Neural progenitor cell (in vitro differentiated cells): ENCODE results near the gene PTX3. TPM values are rescaled to one million over a fixed set of nuclear protein-coding genes. Genes with fewer than 3 reads are reported as not detected.
A peak's percentile ranks its signal among the peaks of the same experiment; 100 is the strongest.

Source experiments
- DNase-seq: peaks from one replicate; pipeline ENCODE4 v3.0.0-alpha.2; 2016; ENCODE audit warnings: low spot score
- H2AFZ ChIP-seq: fragments of 200-600 bp; sonication (generic); replicated peaks from 2 replicates; pipeline ENCODE4 v1.6.1; 2016; ENCODE audit warnings: antibody characterized with exemption
- H3F3A ChIP-seq: fragments of 200-600 bp; sonication (generic); 2 replicates; pipeline ENCODE4 v1.6.1; 2016; ENCODE audit warnings: antibody characterized with exemption, low read depth
- H3K27ac ChIP-seq: fragments of 200-600 bp; sonication (generic); 2 replicates; pipeline ENCODE4 v1.5.1; 2016; ENCODE audit warnings: mild to moderate bottlenecking
- H3K27me3 ChIP-seq: fragments of 200-600 bp; sonication (generic); 2 replicates; pipeline ENCODE4 v1.6.1; 2016; ENCODE audit warnings: mild to moderate bottlenecking, moderate library complexity
- H3K36me3 ChIP-seq: fragments of 200-600 bp; sonication (generic); 2 replicates; pipeline ENCODE4 v1.5.1; 2016
- H3K4me1 ChIP-seq: fragments of 200-600 bp; sonication (generic); 2 replicates; pipeline ENCODE4 v1.6.1; 2016; ENCODE audit warnings: mixed run types
- H3K4me2 ChIP-seq: fragments of 200-600 bp; sonication (generic); 2 replicates; pipeline ENCODE4 v1.6.1; 2016
- H3K4me3 ChIP-seq: fragments of 200-600 bp; sonication (generic); 2 replicates; pipeline ENCODE4 v1.5.1; 2016
- H3K79me2 ChIP-seq: fragments of 200-600 bp; sonication (generic); 2 replicates; pipeline ENCODE4 v1.6.1; 2016; ENCODE audit warnings: low read depth
- H3K9ac ChIP-seq: fragments of 200-600 bp; sonication (generic); 2 replicates; pipeline ENCODE4 v1.6.1; 2016
- H3K9me3 ChIP-seq: fragments of 200-600 bp; sonication (generic); 2 replicates; pipeline ENCODE4 v1.5.1; 2016; ENCODE audit warnings: low read depth
- H4K20me1 ChIP-seq: fragments of 200-600 bp; sonication (generic); 2 replicates; pipeline ENCODE4 v1.6.1; 2016; ENCODE audit warnings: low read depth
- H3K27ac Mint-ChIP-seq: 3 replicates; pipeline ENCODE4 v1.8.0; 2021; ENCODE audit warnings: mixed read lengths
- H3K27me3 Mint-ChIP-seq: 2 replicates; pipeline ENCODE4 v1.8.0; 2022; ENCODE audit warnings: low read depth, mild to moderate bottlenecking, inconsistent platforms, moderate library complexity, mixed read lengths; ENCODE audit not compliant: insufficient read depth
- H3K36me3 Mint-ChIP-seq: 3 replicates; pipeline ENCODE4 v1.8.0; 2021; ENCODE audit warnings: mixed read lengths
- H3K4me1 Mint-ChIP-seq: 3 replicates; pipeline ENCODE4 v1.8.0; 2021; ENCODE audit warnings: mixed read lengths
- H3K4me3 Mint-ChIP-seq: 3 replicates; pipeline ENCODE4 v1.8.0; 2021; ENCODE audit warnings: mild to moderate bottlenecking, moderate library complexity, mixed read lengths
- H3K9me3 Mint-ChIP-seq: 3 replicates; pipeline ENCODE4 v1.8.0; 2020; ENCODE audit warnings: mixed read lengths
- EZH2 ChIP-seq: fragments of 200-600 bp; sonication (generic); IDR thresholded peaks from 2 replicates; pipeline ENCODE4 v1.6.1; 2017; ENCODE audit warnings: antibody characterized with exemption, mild to moderate bottlenecking, moderate library complexity
- EZH2phosphoT487 ChIP-seq: fragments of 200-600 bp; sonication (generic); IDR thresholded peaks from 2 replicates; pipeline ENCODE4 v1.6.1; 2017; ENCODE audit warnings: antibody characterized with exemption
- total RNA-seq: library from RNA; depleted of rRNA; stranded (reverse); fragments of >200 nt; gene quantifications from 2 replicates; pipeline ENCODE4 v1.2.3, GENCODE V29; 2015; ENCODE audit warnings: low replicate concordance
- TF ChIP-seq, protein P1 (sequence below): fragments of 200-600 bp; sonication (generic); IDR thresholded peaks from 2 replicates; pipeline ENCODE4 v1.5.1; 2017; ENCODE audit warnings: antibody characterized with exemption, mild to moderate bottlenecking

PTX3 gene
- total RNA-seq, 1 donor from 2014 or later: 9.0 TPM

DNA sequence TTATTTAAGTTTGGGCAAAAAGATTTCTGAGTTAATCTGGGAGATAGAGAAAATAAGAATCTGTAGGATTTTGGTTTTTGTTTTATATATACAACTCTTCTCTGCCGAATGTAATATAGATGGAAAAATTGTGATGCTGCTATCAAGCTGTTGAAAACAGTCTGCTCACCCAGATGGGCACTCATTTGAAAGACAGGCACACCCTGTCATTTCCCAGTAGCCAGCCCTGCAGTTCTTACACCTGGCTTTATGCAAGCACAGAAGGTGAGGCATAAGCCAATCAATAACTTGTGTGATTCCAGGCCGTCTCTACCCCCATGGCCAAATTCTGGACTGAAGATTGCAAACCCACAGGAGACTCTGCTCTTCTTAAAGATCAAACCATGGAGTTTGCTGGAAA, 27.1 kb upstream of the PTX3 start:
- H3K27ac Mint-ChIP-seq: no peak overlapping the region
- DNase-seq: no peak
- Histone ChIP-seq H4K20me1 (no peaks in the 10 kb centered on the region), H3K27me3 (no peaks in the 10 kb centered on the region), H3K4me2 (no peak overlapping the region), H3K27ac (no peak overlapping the region), H2AFZ (no peak overlapping the region), H3K4me1 (no peaks in the 10 kb centered on the region), H3K9ac (no peak overlapping the region), H3F3A (no peaks in the 10 kb centered on the region), H3K79me2 (no peaks in the 10 kb centered on the region), H3K36me3 (no peaks in the 10 kb centered on the region), H3K9me3 (no peaks in the 10 kb centered on the region), H3K4me3 (no peak overlapping the region)
- TF ChIP-seq EZH2 (no peak), EZH2phosphoT487 (no peak)
- TF ChIP-seq, protein P1, sequence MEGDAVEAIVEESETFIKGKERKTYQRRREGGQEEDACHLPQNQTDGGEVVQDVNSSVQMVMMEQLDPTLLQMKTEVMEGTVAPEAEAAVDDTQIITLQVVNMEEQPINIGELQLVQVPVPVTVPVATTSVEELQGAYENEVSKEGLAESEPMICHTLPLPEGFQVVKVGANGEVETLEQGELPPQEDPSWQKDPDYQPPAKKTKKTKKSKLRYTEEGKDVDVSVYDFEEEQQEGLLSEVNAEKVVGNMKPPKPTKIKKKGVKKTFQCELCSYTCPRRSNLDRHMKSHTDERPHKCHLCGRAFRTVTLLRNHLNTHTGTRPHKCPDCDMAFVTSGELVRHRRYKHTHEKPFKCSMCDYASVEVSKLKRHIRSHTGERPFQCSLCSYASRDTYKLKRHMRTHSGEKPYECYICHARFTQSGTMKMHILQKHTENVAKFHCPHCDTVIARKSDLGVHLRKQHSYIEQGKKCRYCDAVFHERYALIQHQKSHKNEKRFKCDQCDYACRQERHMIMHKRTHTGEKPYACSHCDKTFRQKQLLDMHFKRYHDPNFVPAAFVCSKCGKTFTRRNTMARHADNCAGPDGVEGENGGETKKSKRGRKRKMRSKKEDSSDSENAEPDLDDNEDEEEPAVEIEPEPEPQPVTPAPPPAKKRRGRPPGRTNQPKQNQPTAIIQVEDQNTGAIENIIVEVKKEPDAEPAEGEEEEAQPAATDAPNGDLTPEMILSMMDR: no peak
- peaks cover 26% of the 10 kb centered on the region for H3K36me3 Mint-ChIP-seq
- peaks cover 5% of the 10 kb centered on the region for H3K9me3 Mint-ChIP-seq
- no peaks in the 10 kb centered on the region for H3K4me1 Mint-ChIP-seq
- no peaks in the 10 kb centered on the region for H3K27me3 Mint-ChIP-seq
- H3K4me3 Mint-ChIP-seq: no peak overlapping the region

DNA sequence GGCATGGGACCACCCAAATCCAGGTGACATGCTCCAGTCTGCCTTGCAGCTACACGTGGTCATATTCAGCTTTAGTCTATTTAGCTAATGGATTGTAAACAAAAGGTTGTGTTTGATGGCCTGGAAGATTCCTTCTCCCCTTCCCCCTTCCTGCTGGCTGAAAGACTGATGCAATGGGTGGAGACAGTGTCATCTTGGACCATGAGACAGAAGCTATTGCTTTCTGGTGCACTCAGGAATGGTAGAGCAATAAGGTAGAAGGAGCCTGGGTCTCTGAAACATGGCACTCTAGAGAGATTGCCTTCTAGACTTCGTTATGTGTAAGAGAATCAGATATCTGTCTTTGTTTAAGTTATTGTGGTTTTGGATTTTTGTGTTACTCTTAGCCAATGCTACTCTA, 25.7 kb upstream of the PTX3 start:
- H2AFZ ChIP-seq: no peak overlapping the region
- Mint-ChIP-seq H3K27me3 (peaks cover 3% of the 10 kb centered on the region), H3K9me3 (peaks cover 5% of the 10 kb centered on the region), H3K36me3 (peaks cover 27% of the 10 kb centered on the region), H3K27ac (peak overlapping the region; percentile 14), H3K4me3 (no peak overlapping the region), H3K4me1 (no peaks in the 10 kb centered on the region)
- H3K9ac ChIP-seq: no peak overlapping the region
- no peaks in the 10 kb centered on the region for H3F3A ChIP-seq
- H3K4me3 ChIP-seq: no peak overlapping the region
- no peak for DNase-seq
- no peak overlapping the region for H3K4me2 ChIP-seq
- H4K20me1 ChIP-seq: no peaks in the 10 kb centered on the region
- no peak overlapping the region for H3K27ac ChIP-seq
- H3K79me2 ChIP-seq: no peaks in the 10 kb centered on the region
- no peaks in the 10 kb centered on the region for H3K9me3 ChIP-seq
- no peaks in the 10 kb centered on the region for H3K36me3 ChIP-seq
- H3K4me1 ChIP-seq: no peaks in the 10 kb centered on the region
- H3K27me3 ChIP-seq: no peaks in the 10 kb centered on the region
- TF ChIP-seq EZH2phosphoT487 (no peak), EZH2 (no peak)
- TF ChIP-seq, protein P1: no peak

DNA sequence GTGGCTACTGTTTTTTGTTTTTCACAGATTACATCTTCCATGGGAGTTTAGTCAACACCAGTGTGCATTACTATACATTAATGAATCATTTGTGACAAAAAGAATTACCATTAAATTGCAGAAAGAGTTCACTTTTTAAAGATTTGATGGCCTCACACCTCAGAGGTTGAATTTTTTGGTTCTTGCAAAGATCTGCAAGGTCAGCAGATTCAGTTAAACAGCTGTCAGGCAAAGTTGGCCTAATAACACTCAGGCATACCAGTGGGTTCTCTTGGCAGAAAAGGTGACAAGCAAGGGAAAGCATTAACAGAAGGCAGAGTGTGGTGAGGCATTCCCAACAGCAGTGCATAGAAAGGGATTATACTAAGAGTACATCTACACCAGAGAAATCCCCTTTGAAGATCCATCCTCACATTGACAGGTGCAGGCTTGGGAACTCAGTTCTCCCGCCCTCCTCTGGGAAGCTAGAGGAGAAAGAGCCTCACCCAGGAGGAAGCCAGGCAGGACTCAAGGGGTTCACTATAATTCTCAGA, 24.3 kb upstream of the PTX3 start:
- no peak overlapping the region for H3K9ac ChIP-seq
- Mint-ChIP-seq H3K27ac (no peak overlapping the region), H3K4me1 (no peaks in the 10 kb centered on the region), H3K4me3 (no peak overlapping the region), H3K9me3 (peaks cover 5% of the 10 kb centered on the region), H3K27me3 (peaks cover 3% of the 10 kb centered on the region), H3K36me3 (peaks cover 27% of the 10 kb centered on the region)
- no peak for DNase-seq
- TF ChIP-seq EZH2phosphoT487: no peak
- TF ChIP-seq EZH2: no peak
- TF ChIP-seq, protein P1: no peak
- no peaks in the 10 kb centered on the region for H3K79me2 ChIP-seq
- H3K36me3 ChIP-seq: no peaks in the 10 kb centered on the region
- no peak overlapping the region for H3K4me3 ChIP-seq
- H3F3A ChIP-seq: no peaks in the 10 kb centered on the region
- no peaks in the 10 kb centered on the region for H4K20me1 ChIP-seq
- no peak overlapping the region for H3K27ac ChIP-seq
- H2AFZ ChIP-seq: no peak overlapping the region
- H3K27me3 ChIP-seq: no peaks in the 10 kb centered on the region
- H3K4me1 ChIP-seq: no peaks in the 10 kb centered on the region
- no peak overlapping the region for H3K4me2 ChIP-seq
- no peaks in the 10 kb centered on the region for H3K9me3 ChIP-seq
